HepG2 (cell line): ENCODE results near the gene MFAP4. TPM values are rescaled to one million over a fixed set of nuclear protein-coding genes. Genes with fewer than 3 reads are reported as not detected.

Experiments
- ADNP ChIP-seq: sonication (generic); formaldehyde crosslinking; IDR thresholded peaks from 2 replicates; pipeline ENCODE4 v1.4.0; 2020; ENCODE audit warnings: missing genetic modification reagents
- AKNA ChIP-seq: sonication (generic); formaldehyde crosslinking; IDR thresholded peaks from 2 replicates; pipeline ENCODE4 v1.4.0; 2020; ENCODE audit warnings: missing genetic modification reagents, borderline replicate concordance
- ATF7 ChIP-seq, 2 experiments: fragments of 450-650 bp in 1 of 2; sonication (generic) in 1 of 2; formaldehyde crosslinking in 1 of 2; IDR thresholded peaks; 2 replicates each; pipeline versions ENCODE4 v1.4.0 to v1.6.1; 2016 to 2020; ENCODE audit warnings: antibody characterized with exemption in 1 of 2, mild to moderate bottlenecking in 1 of 2, missing genetic modification reagents in 1 of 2
- BCLAF1 ChIP-seq: fragments of 450-650 bp; IDR thresholded peaks from 2 replicates; pipeline ENCODE4 v1.6.1; 2017; ENCODE audit warnings: mild to moderate bottlenecking
- CREBL2 ChIP-seq: sonication (generic); formaldehyde crosslinking; IDR thresholded peaks from 2 replicates; pipeline ENCODE4 v1.8.1; 2023; ENCODE audit warnings: missing genetic modification reagents, mild to moderate bottlenecking, borderline replicate concordance
- DPF2 ChIP-seq: sonication (generic); formaldehyde crosslinking; IDR thresholded peaks from 2 replicates; pipeline ENCODE4 v1.4.0; 2020; ENCODE audit warnings: mild to moderate bottlenecking, low read depth, missing genetic modification reagents, borderline replicate concordance
- E2F1 ChIP-seq: sonication (generic); formaldehyde crosslinking; IDR thresholded peaks from 2 replicates; pipeline ENCODE4 v1.5.0; 2020; ENCODE audit warnings: missing genetic modification reagents
- EED ChIP-seq: sonication (generic); formaldehyde crosslinking; IDR thresholded peaks from 2 replicates; pipeline ENCODE4 v1.5.0; 2020; ENCODE audit warnings: mild to moderate bottlenecking, missing genetic modification reagents
- HES4 ChIP-seq: sonication (generic); formaldehyde crosslinking; IDR thresholded peaks from 2 replicates; pipeline ENCODE4 v1.9.0; 2021; ENCODE audit warnings: mild to moderate bottlenecking, missing genetic modification reagents, borderline replicate concordance
- PAF1 ChIP-seq: IDR thresholded peaks from 2 replicates; pipeline ENCODE4 v1.6.1; 2016; ENCODE audit warnings: missing genetic modification reagents, missing compliant biosample characterization
- PRDM4 ChIP-seq: sonication (generic); formaldehyde crosslinking; IDR thresholded peaks from 2 replicates; pipeline ENCODE4 v1.9.0; 2021; ENCODE audit warnings: missing genetic modification reagents, borderline replicate concordance
- SCMH1 ChIP-seq: sonication (generic); formaldehyde crosslinking; IDR thresholded peaks from 2 replicates; pipeline ENCODE4 v1.9.0; 2021; ENCODE audit warnings: missing genetic modification reagents, mild to moderate bottlenecking, borderline replicate concordance
- TCF7 ChIP-seq: sonication (generic); IDR thresholded peaks from 2 replicates; pipeline ENCODE4 v1.6.1; 2016; ENCODE audit warnings: antibody characterized with exemption, low read depth
- XRCC5 ChIP-seq: fragments of 200-400 bp; formaldehyde crosslinking; optimal IDR thresholded peaks from 2 replicates; pipeline ENCODE3; 2017; ENCODE audit warnings: mild to moderate bottlenecking, low read length
- ZNF431 ChIP-seq: sonication (generic); formaldehyde crosslinking; IDR thresholded peaks from 2 replicates; pipeline ENCODE4 v1.9.0; 2022; ENCODE audit warnings: missing genetic modification reagents, low read depth, mild to moderate bottlenecking, borderline replicate concordance
- ZNF557 ChIP-seq: sonication (generic); formaldehyde crosslinking; IDR thresholded peaks from 2 replicates; pipeline ENCODE4 v1.4.0; 2020; ENCODE audit warnings: missing genetic modification reagents
- ZNF713 ChIP-seq: sonication (generic); formaldehyde crosslinking; IDR thresholded peaks from 2 replicates; pipeline ENCODE4 v1.4.0; 2020; ENCODE audit warnings: mild to moderate bottlenecking, missing genetic modification reagents
- polyA plus RNA-seq, 8 experiments: library from polyadenylated mRNA; depleted of rRNA in 3 of 8; stranded (reverse) in 7 of 8; unstranded in 1 of 8; fragments of >200 nt; fragmentation: Illumina TruSeq in 4 of 8; extraction: Trizol in 4 of 8; gene quantifications; 2 replicates each; pipeline versions ENCODE4 v1.2.1 to v1.2.3, GENCODE V29; 2011 to 2016; ENCODE audit warnings: low read depth in 4 of 8, missing spikeins in 1 of 8, mixed read lengths in 1 of 8; ENCODE audit not compliant: insufficient read depth in 1 of 8
- total RNA-seq, 5 experiments: library from RNA; depleted of rRNA; stranded (reverse); fragments of >200 nt; fragmentation: Illumina TruSeq; extraction: Trizol; gene quantifications; 2 replicates each; pipeline ENCODE4 v1.2.3, GENCODE V29; 2016; ENCODE audit warnings: low read depth in 1 of 5

Gene MFAP4
- total and polyA plus RNA-seq, 2 of the 13 experiments (the other 11 are each of a cell fraction or from before 2014, with no cell fraction given): 0.08 TPM; not detected in 1

GRCh38 chr17:19377602-19378415, 9.2 kb downstream of the MFAP4 start (continued):
- no peak for TF ChIP-seq BCLAF1
- TF ChIP-seq XRCC5: no peak
- TF ChIP-seq TCF7: no peak
- TF ChIP-seq E2F1 (CRISPR knock-in tag): peak; percentile 67
- no peak for TF ChIP-seq EED (CRISPR knock-in tag)
- no peak for TF ChIP-seq PAF1 (CRISPR knock-in tag)
- TF ChIP-seq PRDM4 (CRISPR knock-in tag): no peak
- peak; percentile 75 for TF ChIP-seq HES4
- TF ChIP-seq DPF2 (CRISPR knock-in tag): no peak
- 0 out of 2 replicates have a peak, but pooled peaks have one; percentile 80 for TF ChIP-seq AKNA
- TF ChIP-seq ZNF557 (CRISPR knock-in tag): 0 out of 2 replicates have a peak, but pooled peaks have one; percentile 37
- no peak for TF ChIP-seq CREBL2 (CRISPR knock-in tag)
- TF ChIP-seq ADNP (CRISPR knock-in tag): no peak
- no peak for TF ChIP-seq ZNF713 (CRISPR knock-in tag)
- no peak for TF ChIP-seq SCMH1 (CRISPR knock-in tag)
- no peak for TF ChIP-seq ATF7 (IDR thresholded peaks at IDR 0.05)
- no peak for TF ChIP-seq ATF7 (CRISPR knock-in tag; IDR thresholded peaks at IDR 0.05)
- TF ChIP-seq ZNF431: no peak
